Stimulated activated CD8-positive, alpha-beta memory T cell treated with anti-CD3 and anti-CD28 coated beads, Interleukin-4, amount 100 ng/mL, for 1 hour (primary cell): ENCODE data around the gene DPP7.
"Not testable (repeated sequence)": the region's sequence is repeated elsewhere in the genome, so short reads cannot be mapped to it uniquely, and the experiment has no call there.

Source experiments
- DNase-seq, 2 donors: peaks; one replicate each; pipeline ENCODE4 v3.0.0-alpha.2; 2020; ENCODE audit warnings: low read depth in 2 of 2, low spot score in 1 of 2

DPP7 gene

GRCh38 chr9:137130176-137130755, 15.7 kb upstream of the DPP7 start:
- DNase-seq, result no peak

- peak; percentile 66 to 75 for DNase-seq
Observed at GRCh38 chr9:137129456-137130175, 15.1 kb upstream of the DPP7 start.

- no peak for DNase-seq
Observed at GRCh38 chr9:137128862-137129455, 14.4 kb upstream of the DPP7 start.

GRCh38 chr9:137128158-137128861, 13.8 kb upstream of the DPP7 start:
- DNase-seq, result no peak

- no peak for DNase-seq
Observed at GRCh38 chr9:137127301-137128157, 13.0 kb upstream of the DPP7 start.

GRCh38 chr9:137126786-137127185, 12.3 kb upstream of the DPP7 start:
- DNase-seq, result no peak

- DNase-seq, result not testable (repeated sequence)
Observed at GRCh38 chr9:137123952-137124462, 9.5 kb upstream of the DPP7 start.

GRCh38 chr9:137123468-137123837, 8.9 kb upstream of the DPP7 start:
- DNase-seq, result no peak

- not testable (repeated sequence) for DNase-seq
Observed at GRCh38 chr9:137122796-137123467, 8.4 kb upstream of the DPP7 start.

GRCh38 chr9:137121927-137122795, 7.6 kb upstream of the DPP7 start:
- DNase-seq, result not testable (repeated sequence)

- DNase-seq, result not testable (repeated sequence)
Observed at GRCh38 chr9:137118092-137118603, 3.6 kb upstream of the DPP7 start.

- DNase-seq, result no peak
Observed at GRCh38 chr9:137117269-137117731, 2.8 kb upstream of the DPP7 start.

GRCh38 chr9:137116728-137117127, 2.2 kb upstream of the DPP7 start:
- no peak for DNase-seq

- no peak for DNase-seq
Observed at GRCh38 chr9:137116027-137116507, 1.5 kb upstream of the DPP7 start.

- DNase-seq, result no peak
Observed at GRCh38 chr9:137115394-137116026, 977 bp upstream of the DPP7 start.

- DNase-seq, result no peak
Observed at GRCh38 chr9:137114220-137114612, 317 bp downstream of the DPP7 start.

- peak in 1 of 2 donors; percentile 16 for DNase-seq
Observed at GRCh38 chr9:137113385-137114159, 961 bp downstream of the DPP7 start.
